Measurements from ENCODE around the gene KCNK5. TPM values are rescaled to one million over a fixed set of nuclear protein-coding genes. Genes with fewer than 3 reads are reported as not detected.

The KCNK5 gene
- polyA plus RNA-seq, 1 donor from 2014 or later = not detected

- H3K4me2 ChIP-seq (ENCODE audit: low read length) = no peak overlapping the region
- TF ChIP-seq MXI1 (conservative IDR thresholded peaks at IDR 0.05; ENCODE audit: poor library complexity, severe bottlenecking) = no peak
- no peak for TF ChIP-seq EZH2 (IDR thresholded peaks at IDR 0.05; ENCODE audit: borderline replicate concordance, insufficient read depth, low read length, poor library complexity, severe bottlenecking)
- no peak for TF ChIP-seq TAF1 (IDR thresholded peaks at IDR 0.05; ENCODE audit: low read depth)
- no peak for TF ChIP-seq EP300 (conservative IDR thresholded peaks at IDR 0.05; ENCODE audit: poor library complexity, severe bottlenecking)
- no peak for TF ChIP-seq POLR2AphosphoS5 (IDR thresholded peaks at IDR 0.05)
- no peak for TF ChIP-seq REST (IDR thresholded peaks at IDR 0.05; ENCODE audit: borderline replicate concordance)
- no peak overlapping the region for H2AFZ ChIP-seq (ENCODE audit: low read depth, low read length)
- no peaks in the 10 kb centered on the region for H3K9me2 ChIP-seq (ENCODE audit: insufficient read depth, low read length)
- H3F3A ChIP-seq (ENCODE audit: insufficient read depth, low read length, poor library complexity, severe bottlenecking) = no peaks in the 10 kb centered on the region
- H3K9ac ChIP-seq (ENCODE audit: low read length) = no peak overlapping the region
- no peaks in the 10 kb centered on the region for H3K9me3 ChIP-seq (ENCODE audit: low read length)
- no peaks in the 10 kb centered on the region for H3K36me3 ChIP-seq (ENCODE audit: insufficient read depth, low read length)
- H3K27me3 ChIP-seq (ENCODE audit: insufficient read depth, low read depth, low read length) = peaks cover 17% of the 10 kb centered on the region
- H4K20me1 ChIP-seq (ENCODE audit: insufficient read depth) = no peaks in the 10 kb centered on the region
- no peak overlapping the region for H3K4me3 ChIP-seq (ENCODE audit: low read length)
- no peaks in the 10 kb centered on the region for H3K79me2 ChIP-seq (replicated peaks; ENCODE audit: insufficient read depth, low read length)
- H3K27ac ChIP-seq (ENCODE audit: low read length) = no peak overlapping the region
These were observed 2.4 kb upstream of the KCNK5 start for GRCh38 chr6:39231521-39232243.

GRCh38 chr6:39230654-39231035 lies 1.4 kb upstream of the KCNK5 start:
- H3K27me3 ChIP-seq (ENCODE audit: insufficient read depth, low read depth, low read length) = peaks cover 17% of the 10 kb centered on the region
- no peaks in the 10 kb centered on the region for H3K9me3 ChIP-seq (ENCODE audit: low read length)
- no peaks in the 10 kb centered on the region for H3F3A ChIP-seq (ENCODE audit: insufficient read depth, low read length, poor library complexity, severe bottlenecking)
- TF ChIP-seq POLR2AphosphoS5 (IDR thresholded peaks at IDR 0.05) (no peak), MXI1 (conservative IDR thresholded peaks at IDR 0.05; ENCODE audit: poor library complexity, severe bottlenecking) (no peak), CTCF (IDR thresholded peaks at IDR 0.05; ENCODE audit: poor library complexity, severe bottlenecking) (no peak), EP300 (conservative IDR thresholded peaks at IDR 0.05; ENCODE audit: poor library complexity, severe bottlenecking) (no peak), RAD21 (conservative IDR thresholded peaks at IDR 0.05) (no peak), SMC3 (conservative IDR thresholded peaks at IDR 0.05; ENCODE audit: poor library complexity) (no peak), EZH2 (IDR thresholded peaks at IDR 0.05; ENCODE audit: borderline replicate concordance, insufficient read depth, low read length, poor library complexity, severe bottlenecking) (no peak), TAF1 (IDR thresholded peaks at IDR 0.05; ENCODE audit: low read depth) (no peak), REST (IDR thresholded peaks at IDR 0.05; ENCODE audit: borderline replicate concordance) (no peak)
- no peak overlapping the region for H3K4me2 ChIP-seq (ENCODE audit: low read length)
- H3K4me3 ChIP-seq (ENCODE audit: low read length) = no peak overlapping the region
- H2AFZ ChIP-seq (ENCODE audit: low read depth, low read length) = no peak overlapping the region
- no peaks in the 10 kb centered on the region for H4K20me1 ChIP-seq (ENCODE audit: insufficient read depth)
- no peaks in the 10 kb centered on the region for H3K79me2 ChIP-seq (replicated peaks; ENCODE audit: insufficient read depth, low read length)
- no peak overlapping the region for H3K9ac ChIP-seq (ENCODE audit: low read length)
- no peaks in the 10 kb centered on the region for H3K9me2 ChIP-seq (ENCODE audit: insufficient read depth, low read length)
- no peaks in the 10 kb centered on the region for H3K36me3 ChIP-seq (ENCODE audit: insufficient read depth, low read length)
- no peak overlapping the region for H3K27ac ChIP-seq (ENCODE audit: low read length)

All from neural cell (in vitro differentiated cells).